Endometrium (tissue), 2 donors: Measurements from ENCODE around the gene FKBP15.
"Not testable (repeated sequence)": the region's sequence is repeated elsewhere in the genome, so short reads cannot be mapped to it uniquely, and the experiment has no call there.

Experiments
- FAIRE-seq: peaks from 2 replicates; lab custom pipeline; 2012; peaks lifted over from hg19 to GRCh38; lab: Jason Lieb, UNC
- donor health status: control.
- donor health status: control.

The FKBP15 gene

DNA sequence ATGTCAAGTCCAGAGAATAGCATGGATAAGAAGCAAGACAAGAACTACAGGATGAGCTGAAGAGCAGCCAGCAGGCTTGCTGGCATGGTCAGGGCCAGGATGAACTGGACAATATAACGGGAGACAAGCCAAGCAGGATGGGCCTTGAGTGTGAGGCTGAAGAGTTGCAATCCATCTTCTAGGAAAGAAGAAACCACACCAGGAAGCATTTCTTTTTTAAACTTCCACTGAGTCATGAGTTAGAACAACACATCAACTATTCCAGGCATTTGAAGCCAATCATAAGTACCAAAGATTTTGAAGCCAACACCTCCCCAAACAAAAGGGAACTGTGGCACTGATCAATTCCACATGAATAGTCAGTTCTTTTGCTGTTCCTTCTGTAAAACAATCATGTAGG lies 43.0 kb downstream of the FKBP15 start:
- FAIRE-seq, result no peak

DNA sequence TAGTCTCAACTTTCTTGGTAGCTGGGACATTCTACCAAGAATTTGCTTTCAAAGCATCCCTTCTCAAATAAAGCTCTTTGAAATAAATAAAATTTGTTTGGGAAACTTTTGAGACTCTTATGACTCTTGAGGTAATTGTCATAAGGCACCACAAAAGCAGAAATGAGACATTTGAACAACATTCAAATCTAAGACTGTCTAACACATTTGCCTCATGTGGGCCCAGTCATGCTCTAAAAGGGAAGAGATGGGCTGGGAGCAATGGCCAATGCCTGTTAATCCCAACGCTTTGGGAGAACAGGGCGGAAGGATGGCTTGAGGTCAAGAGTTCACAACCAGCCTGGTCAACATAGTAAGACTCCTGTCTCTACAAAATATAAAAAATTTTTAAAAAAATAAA lies 43.8 kb downstream of the FKBP15 start:
- no peak for FAIRE-seq

DNA sequence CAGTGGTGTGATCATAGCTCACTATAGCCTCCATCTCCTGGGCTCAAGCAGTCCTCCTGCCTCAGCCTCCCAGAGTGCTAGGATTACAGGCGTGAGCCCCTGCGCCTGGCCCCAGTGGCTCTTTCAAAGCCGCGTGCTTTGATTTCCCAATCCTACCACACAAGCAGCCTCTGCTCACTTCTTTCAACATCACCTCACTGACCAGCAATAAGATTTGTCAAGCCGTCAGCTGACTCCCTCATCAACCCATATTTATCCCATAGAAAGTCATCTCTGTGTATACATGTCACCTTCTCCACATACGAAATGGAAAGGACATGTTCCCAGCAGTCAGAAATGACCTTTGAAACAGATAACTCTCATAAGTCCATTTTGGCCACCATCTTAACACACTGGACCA lies 44.3 kb downstream of the FKBP15 start:
- FAIRE-seq, result no peak

DNA sequence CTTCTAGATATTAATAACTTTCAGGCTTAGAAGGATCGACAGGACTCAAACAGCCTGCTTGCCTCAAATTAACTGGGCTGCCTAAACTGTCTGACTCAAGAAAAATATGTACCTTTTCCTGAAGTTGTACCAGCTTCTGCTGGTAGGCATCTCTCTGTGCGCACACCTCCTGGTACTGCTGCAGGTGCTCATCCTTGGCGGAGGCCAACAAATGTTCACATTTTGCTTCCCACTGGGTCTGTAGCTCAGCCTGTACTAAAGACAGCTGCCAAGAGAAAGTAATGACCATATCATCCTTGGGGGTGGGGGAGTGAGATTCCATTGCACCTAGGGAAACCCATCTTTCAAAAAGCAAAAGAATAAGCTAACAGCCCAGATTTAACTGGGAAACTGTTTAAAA lies 47.7 kb downstream of the FKBP15 start:
- no peak for FAIRE-seq

DNA sequence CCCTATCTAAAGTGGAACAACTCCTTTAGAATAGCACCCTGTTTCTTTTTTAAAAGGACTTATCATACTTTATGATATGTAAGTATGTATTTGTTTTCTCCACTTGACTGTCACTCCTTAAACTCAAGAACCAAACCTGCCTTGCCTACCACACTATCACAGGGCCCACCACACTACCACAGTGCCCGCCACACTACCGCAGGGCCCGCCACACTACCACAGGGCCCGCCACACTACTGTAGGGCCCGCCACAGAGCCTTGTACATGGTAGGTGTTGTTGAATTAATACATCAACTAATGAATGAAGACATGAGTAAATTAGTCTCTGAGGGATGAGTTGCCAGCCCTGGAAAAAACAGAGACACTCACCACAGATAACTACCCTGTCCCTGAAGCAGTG lies 52.3 kb downstream of the FKBP15 start:
- no peak for FAIRE-seq

DNA sequence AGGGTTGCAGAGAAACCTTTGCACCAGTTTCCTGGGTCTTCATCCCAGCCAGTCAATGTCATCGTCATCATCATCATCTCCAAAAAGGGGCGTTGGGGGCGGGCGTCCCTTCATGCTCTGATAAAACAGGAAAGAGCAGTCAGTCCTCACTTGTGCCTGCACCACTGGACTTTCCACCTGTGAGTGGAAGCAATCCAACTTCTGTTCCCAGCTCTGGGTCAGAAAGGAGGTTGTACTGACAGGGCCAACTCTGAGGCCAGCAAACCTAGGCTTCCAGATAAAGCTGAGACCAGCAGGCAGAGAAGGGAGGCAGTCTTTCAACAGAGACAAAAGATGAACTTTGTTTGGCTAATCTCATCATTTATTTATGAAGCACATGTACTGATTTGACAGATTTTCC lies 55.0 kb downstream of the FKBP15 start:
- FAIRE-seq, result no peak

DNA sequence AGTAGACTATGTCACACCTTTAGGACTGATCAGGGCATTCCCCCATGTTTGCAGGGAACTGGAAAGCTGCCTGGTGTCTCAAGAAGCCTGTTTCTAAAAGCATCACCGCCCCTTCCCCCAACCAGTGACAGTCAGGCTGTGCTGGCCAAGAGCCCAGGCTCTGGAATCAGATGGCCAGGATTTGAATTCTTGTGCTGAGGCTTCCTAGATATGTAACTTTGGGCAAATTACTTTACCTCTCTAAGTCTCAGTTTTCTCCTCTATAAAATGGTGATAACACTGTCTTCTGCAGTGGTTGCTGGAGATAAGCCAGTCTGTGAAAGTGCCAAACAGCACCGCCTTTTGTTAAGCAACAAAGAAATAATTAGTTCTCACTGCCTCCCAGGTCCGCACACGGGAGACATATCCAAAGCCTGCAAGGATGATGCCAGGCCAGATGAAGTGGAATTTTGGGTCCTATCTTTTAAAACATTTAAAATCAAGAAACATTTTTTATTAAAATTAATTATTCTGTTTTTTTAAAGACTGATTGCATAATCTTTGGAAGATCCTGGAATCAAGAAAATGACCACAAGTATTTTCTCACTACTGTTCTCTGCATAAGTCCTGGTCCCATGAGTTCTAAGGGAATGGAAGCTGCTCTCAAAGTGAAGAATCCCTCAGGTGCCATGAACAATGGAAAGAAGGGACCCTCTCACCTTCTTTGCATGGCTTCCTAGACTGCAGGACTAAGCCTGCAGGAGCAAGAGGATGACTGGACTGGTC lies 56.4 kb downstream of the FKBP15 start:
- no peak for FAIRE-seq

DNA sequence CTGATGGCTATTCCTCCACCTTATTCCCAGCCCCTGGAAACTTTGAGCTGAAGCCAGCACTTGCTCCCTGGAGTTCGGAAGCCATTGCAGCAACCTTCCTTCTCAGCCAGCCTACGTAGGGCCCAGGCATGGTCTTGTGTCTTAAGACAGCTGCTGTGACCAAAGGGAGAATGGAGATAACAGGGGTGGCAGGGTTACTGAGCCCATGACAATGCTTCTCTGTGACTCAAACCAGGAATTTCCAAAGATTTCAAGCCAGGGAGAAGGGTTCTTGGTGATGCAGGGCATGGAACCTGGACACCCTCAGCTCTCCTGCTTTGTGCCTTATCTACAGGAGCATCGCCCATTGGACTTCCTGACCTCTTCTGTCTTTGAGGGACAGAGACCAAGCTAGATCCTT lies 58.1 kb downstream of the FKBP15 start:
- no peak for FAIRE-seq

DNA sequence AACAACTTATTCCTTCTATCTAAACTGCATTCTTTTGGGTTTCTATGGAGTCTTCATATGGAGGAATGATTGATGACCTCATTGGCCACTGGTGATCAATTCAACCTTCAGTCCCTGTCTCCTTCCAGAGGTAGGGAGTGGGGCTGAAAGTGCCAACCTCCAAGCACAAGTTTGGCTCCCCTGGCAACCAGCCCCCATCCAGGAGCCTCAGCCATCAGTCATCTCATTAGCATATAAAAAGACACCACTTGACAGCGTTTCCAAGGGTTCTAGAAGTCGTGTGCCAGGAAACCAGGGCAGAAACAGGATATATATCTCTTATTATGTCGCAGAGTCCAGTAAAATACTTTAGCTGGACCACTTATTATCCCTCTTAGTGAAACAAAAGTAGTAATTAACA lies 60.5 kb downstream of the FKBP15 start:
- no peak for FAIRE-seq

DNA sequence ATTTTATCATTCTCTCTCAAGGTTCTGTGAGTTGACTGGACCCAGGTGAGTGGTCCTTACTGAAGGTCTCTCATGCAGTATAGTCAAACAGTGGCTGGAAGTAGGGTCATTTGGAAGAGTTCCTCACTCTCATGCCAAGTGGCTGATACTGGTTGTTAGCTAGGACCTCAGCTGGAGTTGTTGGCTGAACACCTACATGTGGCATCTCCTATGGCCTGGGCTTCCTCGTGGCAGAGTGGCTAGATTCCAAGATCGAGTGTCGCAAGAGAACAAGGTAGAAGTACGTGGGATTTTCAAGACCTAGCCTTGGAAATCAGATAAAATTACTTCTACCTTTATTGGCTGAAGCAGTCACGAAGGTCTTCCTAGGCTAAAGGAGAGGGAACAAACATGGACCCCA lies 62.6 kb downstream of the FKBP15 start:
- no peak for FAIRE-seq

DNA sequence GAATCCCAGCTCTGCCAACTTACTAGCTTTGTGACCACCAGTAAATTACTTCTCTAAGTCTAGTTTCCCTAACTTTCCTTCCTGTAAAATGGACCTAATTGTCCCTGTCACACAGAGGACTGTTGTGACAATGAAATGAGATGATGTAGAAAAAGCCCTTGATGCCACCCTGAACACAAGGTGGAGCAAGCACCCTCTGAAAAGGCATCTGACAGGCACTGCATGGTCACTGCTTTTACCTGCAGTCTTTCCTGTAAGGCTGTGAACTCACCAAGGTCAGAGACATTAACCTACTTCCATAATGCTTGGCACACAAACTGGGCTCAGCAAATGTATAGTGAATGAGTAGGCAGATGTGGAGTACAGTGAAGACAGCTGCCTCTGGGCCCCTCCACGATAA lies 64.2 kb downstream of the FKBP15 start:
- no peak for FAIRE-seq

DNA sequence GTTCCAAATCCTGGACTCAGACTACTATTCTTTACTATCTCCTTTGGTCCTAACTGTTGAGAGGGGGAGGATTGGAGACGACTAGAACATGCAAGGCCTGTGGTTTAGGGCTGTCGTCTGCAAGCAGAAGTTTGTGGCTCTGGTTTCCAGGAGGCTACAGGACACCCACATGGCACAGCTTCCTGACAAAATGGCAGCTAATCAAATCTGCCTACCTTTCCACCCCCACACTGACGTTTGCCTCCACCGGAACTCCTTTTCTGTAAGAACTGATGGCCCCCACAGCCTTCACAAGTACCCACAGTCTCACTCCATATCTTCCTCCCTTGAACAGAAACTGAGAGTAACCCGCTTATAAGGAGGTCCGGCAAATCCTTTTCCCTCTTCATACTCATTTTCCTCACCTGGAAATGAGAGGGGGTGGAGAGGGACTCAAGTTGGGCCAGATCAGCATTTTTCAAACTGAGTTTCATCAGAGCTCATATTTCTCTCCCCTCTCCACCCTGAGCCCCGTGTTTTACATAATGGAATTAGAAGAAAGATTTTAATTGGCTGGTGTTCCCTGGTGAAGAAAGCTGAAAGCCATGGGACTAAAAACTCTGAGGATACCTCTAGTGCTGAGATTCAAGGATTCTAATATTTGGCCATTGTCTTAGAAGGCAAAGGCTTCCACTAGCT lies 65.0 kb downstream of the FKBP15 start:
- FAIRE-seq, result no peak

DNA sequence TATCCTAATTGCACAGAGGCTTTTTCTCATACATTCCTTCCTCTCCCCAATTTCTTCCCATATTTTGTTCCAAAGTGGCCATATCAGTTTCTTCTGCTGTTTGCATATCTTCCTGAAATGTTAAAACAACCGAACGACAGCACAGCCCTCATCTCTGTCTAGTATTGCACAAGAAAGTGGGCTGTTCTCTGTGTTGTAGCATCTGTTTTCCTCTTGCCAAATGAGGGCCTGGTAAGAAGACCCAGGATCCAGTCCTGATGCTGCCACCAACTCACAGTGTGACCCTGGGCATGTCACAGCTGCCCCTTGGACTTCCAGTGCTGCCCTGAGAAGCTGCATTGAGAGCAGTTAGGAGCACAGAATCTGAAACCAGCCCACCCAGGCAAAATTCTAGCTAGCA lies 66.1 kb downstream of the FKBP15 start:
- no peak for FAIRE-seq

DNA sequence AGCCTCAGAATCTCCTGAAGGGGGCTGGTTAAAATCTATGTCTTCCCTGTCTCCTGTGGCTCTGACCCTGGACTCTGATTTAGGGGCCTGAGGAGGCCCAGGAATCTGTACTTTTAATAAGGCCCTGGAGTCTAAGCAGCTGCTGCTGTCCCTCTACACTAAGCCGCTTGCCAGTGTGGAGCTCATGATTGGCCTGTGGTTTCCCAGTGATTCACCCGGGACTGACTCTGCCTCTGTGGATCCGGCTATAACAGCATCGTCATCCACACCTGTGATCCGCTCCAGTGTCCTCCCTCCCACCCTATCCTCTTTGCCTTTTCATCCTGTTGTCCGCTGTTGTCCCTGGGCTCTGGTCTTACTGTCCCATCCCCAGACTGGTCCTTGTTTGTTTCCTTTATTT lies 66.6 kb downstream of the FKBP15 start:
- no peak for FAIRE-seq

DNA sequence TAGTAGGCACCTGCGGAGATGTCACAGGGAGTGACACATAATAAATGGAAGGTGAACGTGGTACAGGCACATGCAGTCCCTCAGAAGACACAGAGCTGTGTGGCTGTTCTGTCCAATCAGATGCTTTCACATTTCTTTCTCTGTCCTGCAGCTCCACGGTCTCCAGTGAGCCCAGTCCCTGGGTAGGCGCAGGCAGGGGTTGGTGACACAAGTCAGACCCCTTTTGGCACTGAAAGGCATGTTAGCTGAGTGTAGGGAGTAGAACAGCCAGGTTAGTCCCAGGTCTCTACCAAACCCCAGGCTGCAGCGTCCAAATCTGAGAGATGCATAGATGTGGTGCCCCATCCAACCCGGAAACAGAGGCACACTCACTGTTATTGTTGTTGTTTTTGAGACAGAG lies 67.5 kb downstream of the FKBP15 start:
- FAIRE-seq, result no peak

DNA sequence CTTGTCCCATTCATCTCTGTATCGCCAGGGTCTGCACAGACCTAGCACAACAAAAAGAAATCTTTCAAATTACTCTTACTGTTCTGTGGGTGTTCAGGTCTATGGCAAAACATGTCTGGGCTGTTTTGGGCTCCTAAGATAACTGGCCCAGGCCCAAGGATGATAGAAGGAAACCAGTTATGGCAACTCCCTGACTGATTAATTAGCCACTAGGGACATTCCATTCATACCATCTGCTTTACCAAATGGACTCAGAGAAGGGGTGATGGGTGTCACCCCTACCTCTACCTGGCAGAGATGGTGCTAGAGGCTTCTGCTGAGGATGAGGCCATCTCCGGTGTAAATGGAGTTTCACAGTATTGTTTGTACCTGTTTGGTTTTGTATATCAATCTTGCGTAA lies 68.4 kb downstream of the FKBP15 start:
- FAIRE-seq, result no peak

DNA sequence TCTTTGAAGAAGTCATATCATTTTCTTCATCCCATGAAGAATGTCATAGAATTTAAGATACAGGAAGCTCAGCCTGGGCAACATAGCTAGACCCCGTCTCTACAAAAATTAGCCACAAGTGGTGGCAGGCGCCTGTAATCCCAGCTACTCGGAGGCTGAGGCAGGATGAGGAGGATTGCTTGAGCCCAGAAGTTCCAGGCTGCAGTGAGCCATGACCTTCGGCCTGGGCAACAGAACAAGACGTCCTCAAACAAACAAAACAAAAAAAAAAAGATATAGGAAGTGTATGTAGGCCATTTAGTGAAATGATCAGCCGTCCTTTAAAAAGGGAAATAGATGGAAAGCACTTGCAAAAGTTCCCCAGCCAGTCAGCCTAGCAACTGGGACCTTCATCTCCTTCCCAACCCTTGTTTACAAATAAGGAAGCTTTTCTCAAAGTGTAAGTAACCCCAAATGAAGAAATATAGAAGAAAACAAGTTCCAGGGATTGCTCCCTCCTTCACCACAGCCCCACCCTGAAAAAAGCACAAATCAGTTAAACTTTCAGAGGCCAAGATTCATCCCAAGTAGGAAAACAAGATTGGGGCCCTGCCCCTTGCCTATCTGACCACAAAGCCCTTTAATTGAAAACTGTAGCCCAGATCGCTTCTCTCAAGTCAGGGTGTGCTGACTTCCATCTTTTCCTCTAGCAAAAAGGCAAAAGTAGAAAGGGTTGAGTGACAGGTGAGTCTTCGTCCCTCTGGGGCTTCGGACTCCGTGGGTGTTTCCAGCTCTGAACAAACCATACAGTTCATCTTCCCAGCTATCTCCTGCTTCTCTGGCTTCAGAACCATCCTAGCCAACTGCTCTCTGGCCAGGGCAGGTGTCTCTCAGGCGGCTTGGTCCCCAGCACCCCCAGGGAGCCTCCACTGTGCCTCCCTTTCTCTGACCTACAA lies 69.1 kb downstream of the FKBP15 start:
- no peak for FAIRE-seq

DNA sequence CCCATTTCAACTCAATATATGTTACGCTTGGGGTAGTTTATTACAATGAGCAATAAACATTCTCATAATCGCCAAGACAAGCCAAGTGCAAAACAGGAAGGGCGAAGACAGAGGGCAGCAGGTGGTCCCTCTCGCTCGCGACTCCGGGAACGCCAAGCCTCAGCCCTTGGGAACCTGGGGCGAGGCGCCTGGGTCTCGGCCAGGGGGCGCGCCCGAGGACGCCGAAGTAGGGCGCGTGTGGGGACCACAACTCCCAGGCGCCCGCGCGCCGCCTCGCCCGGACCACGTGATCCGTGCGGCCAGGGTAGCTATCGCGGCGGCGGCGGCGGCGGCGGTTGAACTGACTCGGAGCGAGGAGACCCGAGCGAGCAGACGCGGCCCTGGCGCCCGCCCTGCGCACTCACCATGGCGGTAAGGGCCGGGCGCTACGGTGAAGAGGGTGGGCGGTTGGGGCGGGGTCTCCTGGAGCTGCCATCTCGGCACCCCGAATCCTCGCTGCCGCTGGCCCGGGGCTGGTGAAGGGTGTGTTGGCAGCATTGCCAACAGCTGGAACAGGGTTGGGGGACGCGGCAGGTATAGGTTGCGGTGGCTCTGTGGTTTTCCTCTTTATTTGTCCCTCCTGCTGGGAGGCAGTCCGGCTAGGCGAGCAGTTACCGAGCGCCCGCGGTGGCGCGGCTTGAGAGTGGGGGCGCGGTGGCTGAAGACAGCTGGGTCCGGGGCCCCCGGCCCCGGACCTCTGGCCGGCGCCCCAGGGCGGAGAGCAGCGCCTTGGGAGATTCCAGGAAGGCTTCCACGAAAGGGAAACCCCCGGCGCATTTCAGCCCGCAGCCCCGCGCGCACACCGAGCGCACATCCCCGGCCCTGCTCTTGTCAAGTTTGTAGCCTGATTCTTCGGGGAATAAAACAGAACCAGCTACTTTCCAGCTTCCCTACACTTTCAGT lies 70.1 kb downstream of the FKBP15 start, which contains the start of gene SLC31A2:
SLC31A2 (plus strand) TSS at position 338 of the 942 bp plus-strand sequence; CDS start at position 406, 68 bp downstream.
- FAIRE-seq, result no peak

DNA sequence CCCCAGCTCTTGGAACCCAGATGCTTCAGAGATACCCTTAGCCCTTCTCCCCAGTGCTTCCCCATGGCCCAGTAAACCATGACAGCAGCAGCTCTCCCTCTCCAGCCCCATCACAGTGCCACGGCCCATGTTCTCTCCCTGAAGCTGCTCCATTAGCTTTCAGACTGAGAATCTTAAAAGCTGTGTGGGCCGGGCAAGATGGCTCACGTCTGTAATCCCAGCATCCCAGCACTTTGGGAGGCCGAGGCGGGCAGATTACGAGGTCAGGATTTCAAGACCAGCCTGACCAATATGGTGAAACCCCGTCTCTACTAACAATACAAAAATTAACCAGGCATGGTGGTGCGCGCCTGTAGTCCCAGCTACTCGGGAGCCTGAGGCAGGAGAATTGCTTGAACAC lies 71.5 kb downstream of the FKBP15 start:
- not testable (repeated sequence) for FAIRE-seq

DNA sequence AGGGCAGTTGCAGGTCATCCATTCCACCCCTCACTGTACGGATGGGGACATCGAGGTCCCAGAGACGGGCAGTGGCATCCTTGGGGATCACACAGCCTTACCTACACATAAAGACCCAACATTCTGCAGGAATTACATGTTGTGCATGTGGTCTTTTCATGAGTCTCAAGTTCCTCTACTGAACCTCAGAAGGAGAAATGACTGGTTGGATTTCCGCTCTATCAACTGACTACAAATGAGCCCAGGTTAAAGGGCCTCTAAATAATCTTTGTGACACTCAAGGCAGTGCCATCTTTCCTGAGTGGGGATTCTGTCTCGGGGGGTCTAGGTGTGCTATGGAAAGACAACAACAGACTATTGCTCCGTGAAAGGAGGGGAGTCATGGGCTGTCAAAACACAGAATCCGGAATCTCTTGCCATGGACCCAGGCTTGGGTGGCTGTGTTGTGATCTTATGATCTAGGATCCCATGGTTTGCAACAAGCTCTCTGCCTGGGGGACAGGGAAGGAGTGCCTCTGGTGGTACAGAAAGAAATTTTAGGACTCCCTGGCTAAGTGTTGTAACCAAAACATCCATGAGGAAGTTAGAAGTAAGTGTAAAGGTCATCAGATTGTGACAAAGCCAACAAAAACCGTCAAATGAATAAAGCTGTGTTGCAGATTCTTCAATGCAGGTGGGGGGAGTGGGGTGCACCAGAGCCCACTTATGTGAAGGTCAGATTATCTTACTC lies 72.1 kb downstream of the FKBP15 start:
- no peak for FAIRE-seq

DNA sequence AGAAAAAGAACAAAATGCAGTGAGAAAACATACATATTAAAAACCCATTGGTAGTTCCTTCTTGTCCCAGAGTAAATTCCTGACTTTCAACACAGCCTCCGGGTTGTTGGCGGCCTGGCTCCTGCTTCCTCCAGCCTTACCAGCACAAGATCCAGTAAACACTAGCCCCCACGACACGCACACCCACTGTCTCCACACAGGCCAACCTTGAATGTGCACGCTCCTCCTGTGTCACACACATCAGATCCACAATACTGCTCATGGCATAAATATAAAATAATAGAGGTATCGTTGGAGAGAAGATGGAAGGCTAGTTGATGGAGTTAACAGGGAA lies 72.7 kb downstream of the FKBP15 start:
- no peak for FAIRE-seq
